Measurements from ENCODE around the gene RBM47. TPM values are rescaled to one million over a fixed set of nuclear protein-coding genes. Genes with fewer than 3 reads are reported as not detected.

Gene RBM47
- total and polyA plus RNA-seq, 9 of the 15 experiments (the other 6 are each of a cell fraction or from before 2014, with no cell fraction given): 1.4 to 6.4 (median 3.3) TPM

DNA sequence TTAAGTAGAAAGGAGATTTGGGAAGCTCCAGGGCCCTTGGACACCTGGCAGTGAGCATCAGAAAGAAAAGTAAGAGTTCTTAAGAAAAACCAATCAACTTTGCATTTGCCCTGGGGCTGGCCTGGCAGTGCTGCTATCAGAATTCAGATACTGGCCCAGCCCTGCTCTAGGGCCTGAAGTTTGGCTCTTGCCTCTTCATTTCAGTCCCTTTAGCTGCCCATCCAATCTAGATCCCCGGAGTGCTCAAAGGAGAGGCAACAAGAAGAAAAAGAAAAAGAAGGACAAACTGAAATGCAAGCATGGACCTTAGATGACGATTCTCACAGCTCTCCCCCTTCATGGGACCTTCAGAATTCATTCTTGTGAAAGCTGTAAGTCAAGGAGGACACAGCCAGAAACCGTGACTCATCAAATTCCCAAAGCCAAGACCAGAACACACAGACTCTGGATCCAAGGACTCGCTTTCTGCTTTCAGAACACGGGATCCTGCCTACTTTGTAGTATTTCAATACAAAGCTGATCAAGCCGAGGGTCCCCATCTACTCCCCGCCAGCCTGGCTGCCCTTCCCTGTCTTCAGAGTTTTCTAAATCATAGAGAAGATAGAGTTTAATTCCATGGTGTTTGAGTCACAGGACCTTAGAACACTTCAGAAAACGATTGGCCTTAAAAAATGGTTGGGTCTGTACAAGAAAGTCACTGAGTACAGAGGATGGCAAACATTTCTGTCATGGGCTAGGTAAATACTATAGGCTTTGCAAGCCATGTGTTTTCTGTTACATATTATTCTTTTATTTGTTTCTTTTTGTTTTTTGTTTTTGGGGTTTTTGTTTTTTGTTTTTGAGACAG, 103.7 kb downstream of the RBM47 start (continued):
- TF ChIP-seq TEAD2 (tag; IDR thresholded peaks at IDR 0.05): no peak
- TF ChIP-seq NONO (IDR thresholded peaks at IDR 0.05; ENCODE audit: low read depth in 2 of 2, low read length in 1 of 2): no peak
- no peak for TF ChIP-seq ZKSCAN1 (IDR thresholded peaks at IDR 0.05; ENCODE audit: low read depth, low read length)
- TF ChIP-seq FOXO4 (CRISPR knock-in tag; IDR thresholded peaks at IDR 0.05): no peak
- TF ChIP-seq CTCF (IDR thresholded peaks at IDR 0.05 in 2 of 3, conservative IDR thresholded peaks at IDR 0.05 in 1 of 3; ENCODE audit: insufficient read depth in 2 of 3, low read depth in 1 of 3, low read length in 3 of 3): no peak
- no peak for TF ChIP-seq PTRF (tag; IDR thresholded peaks at IDR 0.05)
- no peak for TF ChIP-seq SRSF3 (IDR thresholded peaks at IDR 0.05; ENCODE audit: insufficient read depth, low read length)
- TF ChIP-seq ZNF76 (CRISPR knock-in tag; IDR thresholded peaks at IDR 0.05; ENCODE audit: borderline replicate concordance): no peak
- TF ChIP-seq FOXP1 (CRISPR knock-in tag; IDR thresholded peaks at IDR 0.05): no peak
- TF ChIP-seq PTBP1 (IDR thresholded peaks at IDR 0.05; ENCODE audit: low read depth, low read length): no peak
- TF ChIP-seq GABPB1 (CRISPR knock-in tag; IDR thresholded peaks at IDR 0.05): no peak
